Vagina (tissue), 2 donors: ENCODE measurements around the gene ITGAV.

Experiments
- POLR2A ChIP-seq, 2 donors: fragments of 450-650 bp; IDR thresholded peaks; one replicate each; pipeline ENCODE4 v1.6.1; 2017; ENCODE audit warnings: antibody characterized with exemption in 2 of 2, mild to moderate bottlenecking in 2 of 2, moderate library complexity in 2 of 2
- POLR2AphosphoS5 ChIP-seq, 2 donors: sonication (generic); formaldehyde crosslinking; IDR thresholded peaks; one replicate each; pipeline ENCODE4 v1.9.0; 2017; ENCODE audit warnings: antibody characterized with exemption in 2 of 2, mild to moderate bottlenecking in 2 of 2, low read depth in 1 of 2; ENCODE audit not compliant: insufficient read depth in 1 of 2

GRCh38 chr2:186551323-186552050, 38.4 kb upstream of the ITGAV start:
- TF ChIP-seq POLR2AphosphoS5 (IDR thresholded peaks at IDR 0.05; ENCODE audit: insufficient read depth in 1 of 2, low read depth in 1 of 2) (no peak), POLR2A (IDR thresholded peaks at IDR 0.05) (no peak)
